NCI-H748 (cell line): ENCODE data around the gene HUWE1.
A peak's percentile ranks its signal among the peaks of the same experiment; 100 is the strongest.

Source experiments
- DNase-seq: peaks from one replicate; lab custom pipeline; 2025; ENCODE audit not compliant: unreplicated experiment; lab: John Stamatoyannopoulos, UW

HUWE1 gene

GRCh38 chrX:53685711-53686110 is 808 bp downstream of the HUWE1 start:
- DNase-seq, result peak; percentile 38

GRCh38 chrX:53684415-53685192 is 1.9 kb downstream of the HUWE1 start:
- DNase-seq, result peak; percentile 22

GRCh38 chrX:53683556-53684414 is 2.7 kb downstream of the HUWE1 start:
- DNase-seq, result peak; percentile 99

GRCh38 chrX:53682885-53683555 is 3.5 kb downstream of the HUWE1 start:
- peak; percentile 74 for DNase-seq

GRCh38 chrX:53681661-53682060 is 4.9 kb downstream of the HUWE1 start:
- DNase-seq, result no peak

GRCh38 chrX:53678667-53679066 is 7.9 kb downstream of the HUWE1 start:
- DNase-seq, result no peak

- DNase-seq, result no peak
These were observed 9.2 kb downstream of the HUWE1 start for GRCh38 chrX:53677286-53677685.

GRCh38 chrX:53674581-53674980 is 11.9 kb downstream of the HUWE1 start:
- DNase-seq, result no peak

GRCh38 chrX:53669258-53669657 is 17.3 kb downstream of the HUWE1 start:
- no peak for DNase-seq

- DNase-seq, result no peak
These were observed 20.3 kb downstream of the HUWE1 start for GRCh38 chrX:53666171-53666570.

GRCh38 chrX:53660004-53660403 is 26.5 kb downstream of the HUWE1 start:
- DNase-seq, result no peak

GRCh38 chrX:53659039-53659438 is 27.5 kb downstream of the HUWE1 start:
- no peak for DNase-seq

- no peak for DNase-seq
These were observed 29.7 kb downstream of the HUWE1 start for GRCh38 chrX:53656845-53657244.

- DNase-seq, result no peak
These were observed 32.1 kb downstream of the HUWE1 start for GRCh38 chrX:53654376-53654775.

GRCh38 chrX:53644751-53645150 is 41.8 kb downstream of the HUWE1 start:
- no peak for DNase-seq

GRCh38 chrX:53642337-53642736 is 44.2 kb downstream of the HUWE1 start:
- DNase-seq, result no peak

- no peak for DNase-seq
These were observed 47.3 kb downstream of the HUWE1 start for GRCh38 chrX:53639257-53639656.

GRCh38 chrX:53637479-53637878 is 49.0 kb downstream of the HUWE1 start:
- no peak for DNase-seq

GRCh38 chrX:53631156-53631555 is 55.4 kb downstream of the HUWE1 start:
- DNase-seq, result no peak

GRCh38 chrX:53630261-53630660 is 56.3 kb downstream of the HUWE1 start:
- no peak for DNase-seq

GRCh38 chrX:53622431-53622830 is 64.1 kb downstream of the HUWE1 start:
- DNase-seq, result no peak
